HepG2 (cell line): ENCODE measurements around the gene ZNF48. TPM values are rescaled to one million over a fixed set of nuclear protein-coding genes. Genes with fewer than 3 reads are reported as not detected.

Experiments
- DPF2 ChIP-seq: sonication (generic); formaldehyde crosslinking; IDR thresholded peaks from 2 replicates; pipeline ENCODE4 v1.4.0; 2020; ENCODE audit warnings: mild to moderate bottlenecking, low read depth, missing genetic modification reagents, borderline replicate concordance
- ELF4 ChIP-seq: sonication (generic); formaldehyde crosslinking; IDR thresholded peaks from 2 replicates; pipeline ENCODE4 v1.5.0; 2020; ENCODE audit warnings: missing genetic modification reagents, mild to moderate bottlenecking, moderate library complexity, borderline replicate concordance
- ISL2 ChIP-seq: sonication (generic); formaldehyde crosslinking; IDR thresholded peaks from 2 replicates; pipeline ENCODE4 v1.5.0; 2020; ENCODE audit warnings: missing genetic modification reagents
- ISX ChIP-seq: sonication (generic); formaldehyde crosslinking; conservative IDR thresholded peaks from 2 replicates; pipeline ENCODE4 v1.5.0; 2020; ENCODE audit warnings: missing genetic modification reagents
- MIER3 ChIP-seq: IDR thresholded peaks from 2 replicates; pipeline ENCODE4 v1.6.1; 2016; ENCODE audit warnings: missing compliant biosample characterization, borderline replicate concordance
- NR2F1 ChIP-seq, 2 experiments: fragments of 450-650 bp in 1 of 2; formaldehyde crosslinking in 1 of 2; IDR thresholded peaks; 2 replicates each; pipeline versions ENCODE4 v1.5.0 to v1.6.1; 2016 to 2020; ENCODE audit warnings: mild to moderate bottlenecking in 1 of 2, missing compliant biosample characterization in 1 of 2, missing genetic modification reagents in 1 of 2, moderate library complexity in 1 of 2
- POGZ ChIP-seq: sonication (generic); formaldehyde crosslinking; IDR thresholded peaks from 2 replicates; pipeline ENCODE4 v1.4.0; 2020; ENCODE audit warnings: mild to moderate bottlenecking, missing genetic modification reagents
- RFX1 ChIP-seq: fragments of 450-650 bp; IDR thresholded peaks from 2 replicates; pipeline ENCODE4 v1.6.1; 2017
- RFXANK ChIP-seq: IDR thresholded peaks from 2 replicates; pipeline ENCODE4 v1.6.1; 2016
- SALL1 ChIP-seq: sonication (generic); formaldehyde crosslinking; IDR thresholded peaks from 2 replicates; pipeline ENCODE4 v1.8.0; 2022; ENCODE audit warnings: mild to moderate bottlenecking, missing genetic modification reagents
- SYNCRIP ChIP-seq: fragments of 200-400 bp; formaldehyde crosslinking; IDR thresholded peaks from 2 replicates; pipeline ENCODE4 v1.6.1; 2018; ENCODE audit warnings: mild to moderate bottlenecking, low read depth, low read length; ENCODE audit not compliant: insufficient read depth
- TAF1 ChIP-seq: sonication (generic); formaldehyde crosslinking; IDR thresholded peaks from 2 replicates; pipeline ENCODE4 v1.4.0; 2020; ENCODE audit warnings: missing genetic modification reagents
- TIGD3 ChIP-seq: sonication (generic); formaldehyde crosslinking; IDR thresholded peaks from 2 replicates; pipeline ENCODE4 v1.5.1; 2020; ENCODE audit warnings: mild to moderate bottlenecking, missing genetic modification reagents, borderline replicate concordance
- UBTF ChIP-seq: sonication (generic); formaldehyde crosslinking; IDR thresholded peaks from 2 replicates; pipeline ENCODE4 v1.4.0; 2020; ENCODE audit warnings: mild to moderate bottlenecking, missing genetic modification reagents
- ZKSCAN5 ChIP-seq: sonication (generic); formaldehyde crosslinking; IDR thresholded peaks from 2 replicates; pipeline ENCODE4 v1.5.1; 2020; ENCODE audit warnings: mild to moderate bottlenecking, missing genetic modification reagents
- ZNF101 ChIP-seq: sonication (generic); formaldehyde crosslinking; IDR thresholded peaks from 2 replicates; pipeline ENCODE4 v1.4.0; 2020; ENCODE audit warnings: mild to moderate bottlenecking, low read depth, missing genetic modification reagents, borderline replicate concordance
- ZNF207 ChIP-seq: fragments of 450-650 bp; IDR thresholded peaks from 2 replicates; pipeline ENCODE4 v1.6.1; 2016; ENCODE audit warnings: antibody characterized with exemption, borderline replicate concordance
- ZNF260 ChIP-seq: sonication (generic); formaldehyde crosslinking; IDR thresholded peaks from 2 replicates; pipeline ENCODE4 v1.4.0; 2020; ENCODE audit warnings: missing genetic modification reagents, low read depth, mild to moderate bottlenecking, borderline replicate concordance
- ZNF33A ChIP-seq: sonication (generic); formaldehyde crosslinking; IDR thresholded peaks from 2 replicates; pipeline ENCODE4 v1.5.1; 2020; ENCODE audit warnings: missing genetic modification reagents, mild to moderate bottlenecking, moderate library complexity, borderline replicate concordance
- ZNF605 ChIP-seq: sonication (generic); formaldehyde crosslinking; IDR thresholded peaks from 2 replicates; pipeline ENCODE4 v1.8.0; 2022; ENCODE audit warnings: mild to moderate bottlenecking, missing genetic modification reagents
- ZNF713 ChIP-seq: sonication (generic); formaldehyde crosslinking; IDR thresholded peaks from 2 replicates; pipeline ENCODE4 v1.4.0; 2020; ENCODE audit warnings: mild to moderate bottlenecking, missing genetic modification reagents
- ZNF747 ChIP-seq: sonication (generic); formaldehyde crosslinking; IDR thresholded peaks from 2 replicates; pipeline ENCODE4 v1.8.1; 2023; ENCODE audit warnings: missing genetic modification reagents, mild to moderate bottlenecking, borderline replicate concordance
- ZNF775 ChIP-seq: sonication (generic); formaldehyde crosslinking; IDR thresholded peaks from 2 replicates; pipeline ENCODE4 v1.4.0; 2020; ENCODE audit warnings: missing genetic modification reagents, mild to moderate bottlenecking, moderate library complexity, borderline replicate concordance
- ZNF891 ChIP-seq: sonication (generic); formaldehyde crosslinking; IDR thresholded peaks from 2 replicates; pipeline ENCODE4 v1.5.0; 2020; ENCODE audit warnings: mild to moderate bottlenecking, missing genetic modification reagents
- ZSCAN31 ChIP-seq: sonication (generic); formaldehyde crosslinking; IDR thresholded peaks from 2 replicates; pipeline ENCODE4 v1.5.0; 2020; ENCODE audit warnings: low read depth, mild to moderate bottlenecking, missing genetic modification reagents
- polyA plus RNA-seq, 8 experiments: library from polyadenylated mRNA; depleted of rRNA in 3 of 8; stranded (reverse) in 7 of 8; unstranded in 1 of 8; fragments of >200 nt; fragmentation: Illumina TruSeq in 4 of 8; extraction: Trizol in 4 of 8; gene quantifications; 2 replicates each; pipeline versions ENCODE4 v1.2.1 to v1.2.3, GENCODE V29; 2011 to 2016; ENCODE audit warnings: low read depth in 4 of 8, missing spikeins in 1 of 8, mixed read lengths in 1 of 8; ENCODE audit not compliant: insufficient read depth in 1 of 8
- total RNA-seq, 5 experiments: library from RNA; depleted of rRNA; stranded (reverse); fragments of >200 nt; fragmentation: Illumina TruSeq; extraction: Trizol; gene quantifications; 2 replicates each; pipeline ENCODE4 v1.2.3, GENCODE V29; 2016; ENCODE audit warnings: low read depth in 1 of 5
- TF ChIP-seq, protein P1 (sequence below): IDR thresholded peaks from 2 replicates; pipeline ENCODE4 v1.6.1; 2016; ENCODE audit warnings: low read depth, borderline replicate concordance

ZNF48 gene
- total and polyA plus RNA-seq, 2 of the 13 experiments (the other 11 are each of a cell fraction or from before 2014, with no cell fraction given) = 9.9 to 12.3 TPM

DNA sequence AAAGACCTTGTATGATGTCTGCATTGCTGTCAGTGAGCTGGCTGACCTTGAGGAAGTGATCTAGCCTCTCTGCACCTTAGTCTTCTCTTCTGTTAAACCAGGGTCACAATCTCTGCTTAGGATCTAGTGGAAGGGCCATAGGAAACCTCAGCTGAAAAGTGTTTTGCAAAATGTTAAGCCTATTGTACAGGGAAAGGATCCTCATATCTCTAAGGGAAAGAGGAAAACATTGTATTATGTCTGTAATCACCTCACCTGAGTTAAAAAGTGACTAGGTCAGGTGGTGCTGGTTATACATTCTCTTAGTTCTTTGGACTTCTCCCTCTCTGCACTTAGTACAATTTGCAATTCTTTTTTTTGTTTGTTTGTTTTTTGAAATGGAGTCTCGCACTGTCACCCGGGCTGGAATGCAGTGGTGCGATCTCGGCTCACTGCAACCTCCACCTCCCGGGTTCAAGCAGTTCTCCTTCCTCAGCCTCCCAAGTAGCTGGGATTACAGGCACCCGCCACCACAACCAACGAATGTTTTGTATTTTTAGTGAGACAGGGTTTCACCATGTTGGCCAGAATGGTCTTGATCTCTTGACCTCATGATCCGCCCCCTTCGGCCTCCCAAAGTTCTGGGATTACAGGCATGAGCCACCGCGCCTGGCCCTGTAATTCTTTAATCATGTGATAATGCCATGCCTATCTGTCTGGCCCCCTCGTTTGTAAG, 52.4 kb downstream of the ZNF48 start (continued):
- TF ChIP-seq MIER3 (peak; percentile 74; the same call in 1 of the 2 replicates), SYNCRIP (no peak), RFXANK (CRISPR knock-in tag) (peak; percentile 59; the same call in 1 of the 2 replicates), ZNF775 (CRISPR knock-in tag) (peak; percentile 94), SALL1 (CRISPR knock-in tag) (peak; percentile 93), TIGD3 (no peak), ZNF101 (CRISPR knock-in tag) (0 out of 2 replicates have a peak, but pooled peaks have one; percentile 75), RFX1 (no peak), TAF1 (peak; percentile 37; the same call in 1 of the 2 replicates), ZKSCAN5 (CRISPR knock-in tag) (peak; percentile 42; the same call in 1 of the 2 replicates), DPF2 (CRISPR knock-in tag) (no peak; the same call in none of the 2 replicates), ZNF713 (no peak), ZNF891 (peak; percentile 39; the same call in 1 of the 2 replicates), ZNF33A (CRISPR knock-in tag) (no peak), ZNF747 (CRISPR knock-in tag) (peak; percentile 70; the same call in 1 of the 2 replicates), NR2F1 (CRISPR knock-in tag; IDR thresholded peaks at IDR 0.05) (peak; percentile 13 to 76; a peak in 3 of 4 replicates), ZNF605 (CRISPR knock-in tag) (peak; percentile 9; the same call in 1 of the 2 replicates), ISL2 (CRISPR knock-in tag) (peak; percentile 89), ISX (CRISPR knock-in tag) (no peak), UBTF (CRISPR knock-in tag) (peak; percentile 54), ZNF260 (CRISPR knock-in tag) (no peak), ELF4 (no peak), POGZ (peak; percentile 91), ZSCAN31 (CRISPR knock-in tag) (peak; percentile 33; the same call in 1 of the 2 replicates), ZNF207 (no peak)
- TF ChIP-seq, protein P1, sequence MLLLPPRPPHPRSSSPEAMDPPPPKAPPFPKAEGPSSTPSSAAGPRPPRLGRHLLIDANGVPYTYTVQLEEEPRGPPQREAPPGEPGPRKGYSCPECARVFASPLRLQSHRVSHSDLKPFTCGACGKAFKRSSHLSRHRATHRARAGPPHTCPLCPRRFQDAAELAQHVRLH (CRISPR knock-in tag) = peak; percentile 72
